GM06990 (cell line): ENCODE data around the gene ANKRD17.
"Not testable (repeated sequence)": the region's sequence is repeated elsewhere in the genome, so short reads cannot be mapped to it uniquely, and the experiment has no call there.

Source experiments
- DNase-seq: peaks from one replicate; pipeline ENCODE4 v3.0.0-alpha.2; 2011; ENCODE audit not compliant: insufficient read length; ENCODE audit errors: extremely low read depth
- H3K27me3 ChIP-seq: replicated peaks from 2 replicates; pipeline ENCODE4 v1.6.0; 2011; ENCODE audit warnings: low read length; ENCODE audit not compliant: control insufficient read depth, insufficient read depth
- H3K36me3 ChIP-seq: 2 replicates; pipeline ENCODE4 v1.5.1; 2011; ENCODE audit warnings: low read length; ENCODE audit not compliant: control insufficient read depth, insufficient read depth
- H3K4me3 ChIP-seq: replicated peaks from 2 replicates; pipeline ENCODE4 v1.5.1; 2011; ENCODE audit warnings: low read depth, mild to moderate bottlenecking, control low read depth, low read length
- TF ChIP-seq, protein P1 (sequence below): IDR thresholded peaks from 2 replicates; pipeline ENCODE4 v1.5.1; 2011; ENCODE audit warnings: low read length, control low read depth, mild to moderate bottlenecking, inconsistent platforms; ENCODE audit not compliant: insufficient read depth, poor library complexity, severe bottlenecking

Gene ANKRD17

DNA sequence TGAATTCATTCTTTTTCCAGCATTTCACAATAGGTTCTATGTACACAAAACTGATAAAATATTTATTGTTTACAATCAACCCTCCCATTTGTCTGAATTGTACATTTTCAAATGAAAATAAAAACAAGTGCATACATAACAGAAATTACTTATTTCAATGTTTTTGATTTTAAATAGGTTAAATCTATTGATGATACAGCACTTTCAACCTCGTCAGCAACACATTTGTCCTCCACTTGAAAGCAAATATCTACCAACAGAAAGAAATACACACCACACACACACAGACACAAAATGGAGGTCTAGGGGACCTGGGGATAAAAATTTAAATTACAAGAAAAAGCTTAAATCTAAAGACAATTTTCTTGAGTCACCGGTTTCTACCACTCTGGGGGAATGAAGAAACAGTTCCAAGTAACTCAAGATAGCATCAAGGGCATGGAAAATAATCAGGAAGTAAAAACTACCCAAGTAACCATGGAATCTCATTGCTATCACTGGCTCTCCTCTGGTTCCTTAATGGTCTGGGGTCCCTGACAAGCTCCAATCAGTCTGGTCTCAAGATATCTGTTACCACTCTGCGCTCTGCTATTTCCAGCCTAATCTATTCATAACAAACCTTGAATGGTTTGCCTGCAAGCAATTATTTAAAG is 27.6 kb downstream of the ANKRD17 start:
- no peak overlapping the region for H3K4me3 ChIP-seq
- H3K27me3 ChIP-seq: no peaks in the 10 kb centered on the region
- TF ChIP-seq, protein P1, sequence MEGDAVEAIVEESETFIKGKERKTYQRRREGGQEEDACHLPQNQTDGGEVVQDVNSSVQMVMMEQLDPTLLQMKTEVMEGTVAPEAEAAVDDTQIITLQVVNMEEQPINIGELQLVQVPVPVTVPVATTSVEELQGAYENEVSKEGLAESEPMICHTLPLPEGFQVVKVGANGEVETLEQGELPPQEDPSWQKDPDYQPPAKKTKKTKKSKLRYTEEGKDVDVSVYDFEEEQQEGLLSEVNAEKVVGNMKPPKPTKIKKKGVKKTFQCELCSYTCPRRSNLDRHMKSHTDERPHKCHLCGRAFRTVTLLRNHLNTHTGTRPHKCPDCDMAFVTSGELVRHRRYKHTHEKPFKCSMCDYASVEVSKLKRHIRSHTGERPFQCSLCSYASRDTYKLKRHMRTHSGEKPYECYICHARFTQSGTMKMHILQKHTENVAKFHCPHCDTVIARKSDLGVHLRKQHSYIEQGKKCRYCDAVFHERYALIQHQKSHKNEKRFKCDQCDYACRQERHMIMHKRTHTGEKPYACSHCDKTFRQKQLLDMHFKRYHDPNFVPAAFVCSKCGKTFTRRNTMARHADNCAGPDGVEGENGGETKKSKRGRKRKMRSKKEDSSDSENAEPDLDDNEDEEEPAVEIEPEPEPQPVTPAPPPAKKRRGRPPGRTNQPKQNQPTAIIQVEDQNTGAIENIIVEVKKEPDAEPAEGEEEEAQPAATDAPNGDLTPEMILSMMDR: no peak
- H3K36me3 ChIP-seq: peaks cover 5% of the 10 kb centered on the region
- DNase-seq: no peak

DNA sequence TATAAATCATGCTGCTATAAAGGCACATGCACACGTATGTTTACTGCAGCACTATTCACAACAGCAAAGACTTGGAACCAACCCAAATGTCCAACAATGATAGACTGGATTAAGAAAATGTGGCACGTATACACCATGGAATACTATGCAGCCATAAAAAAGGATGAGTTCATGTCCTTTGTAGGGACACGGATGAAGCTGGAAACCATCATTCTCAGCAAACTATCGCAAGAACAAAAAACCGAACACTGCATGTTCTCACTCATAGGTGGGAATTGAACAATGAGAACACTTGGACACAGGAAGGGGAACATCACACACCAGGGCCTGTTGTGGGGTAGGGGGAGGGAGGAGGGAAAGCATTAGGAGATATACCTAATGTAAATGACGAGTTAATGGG is 29.8 kb downstream of the ANKRD17 start:
- H3K4me3 ChIP-seq, H3K27me3 ChIP-seq, DNase-seq, H3K36me3 ChIP-seq: not testable (repeated sequence)

DNA sequence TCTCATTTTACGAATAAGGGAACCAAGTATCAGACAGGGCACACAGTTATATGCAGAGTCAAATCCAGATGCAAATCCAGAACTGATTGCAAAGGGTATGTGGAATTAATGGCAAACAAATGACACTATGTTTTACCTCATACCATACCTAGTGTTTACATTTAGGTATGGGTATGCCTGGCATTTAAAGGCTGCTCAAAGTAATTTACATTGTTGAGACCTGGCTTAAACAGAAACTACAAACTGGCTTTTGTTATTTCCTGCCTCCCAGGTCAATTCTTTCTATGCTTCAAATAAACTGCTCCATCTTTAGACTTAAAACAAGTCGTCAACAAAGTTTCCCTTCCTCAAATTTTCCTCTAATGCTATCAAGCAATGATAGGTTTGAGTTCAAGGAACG is 33.7 kb downstream of the ANKRD17 start:
- TF ChIP-seq, protein P1: no peak

DNA sequence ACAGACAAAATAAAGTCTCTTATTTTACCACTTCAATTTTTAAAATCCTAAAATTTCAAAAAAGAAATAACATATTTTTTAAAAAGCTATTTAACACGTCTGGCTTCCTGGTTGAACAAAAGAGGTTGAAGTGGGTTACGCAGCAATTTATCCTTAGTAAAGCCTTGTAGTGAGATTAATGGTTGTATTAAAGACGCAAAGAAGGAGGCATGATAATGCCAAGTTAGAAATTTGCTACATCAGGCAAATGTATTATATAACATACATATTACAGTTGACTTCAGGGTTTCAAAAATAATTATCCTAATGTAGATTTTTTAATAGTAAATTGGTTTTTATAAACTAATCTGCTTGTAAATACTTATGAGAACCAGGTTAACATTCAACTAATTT is 35.3 kb downstream of the ANKRD17 start:
- Histone ChIP-seq H3K36me3 (no peaks in the 10 kb centered on the region; the same call in 1 of the 2 replicates), H3K27me3 (no peaks in the 10 kb centered on the region), H3K4me3 (no peak overlapping the region)
- DNase-seq: no peak
- TF ChIP-seq, protein P1: no peak

More for the DNA sequence above, 33.7 kb downstream of the ANKRD17 start:
- no peak for DNase-seq
- H3K36me3 ChIP-seq: no peaks in the 10 kb centered on the region; the same call in 1 of the 2 replicates
- H3K4me3 ChIP-seq: no peak overlapping the region
- no peaks in the 10 kb centered on the region for H3K27me3 ChIP-seq

DNA sequence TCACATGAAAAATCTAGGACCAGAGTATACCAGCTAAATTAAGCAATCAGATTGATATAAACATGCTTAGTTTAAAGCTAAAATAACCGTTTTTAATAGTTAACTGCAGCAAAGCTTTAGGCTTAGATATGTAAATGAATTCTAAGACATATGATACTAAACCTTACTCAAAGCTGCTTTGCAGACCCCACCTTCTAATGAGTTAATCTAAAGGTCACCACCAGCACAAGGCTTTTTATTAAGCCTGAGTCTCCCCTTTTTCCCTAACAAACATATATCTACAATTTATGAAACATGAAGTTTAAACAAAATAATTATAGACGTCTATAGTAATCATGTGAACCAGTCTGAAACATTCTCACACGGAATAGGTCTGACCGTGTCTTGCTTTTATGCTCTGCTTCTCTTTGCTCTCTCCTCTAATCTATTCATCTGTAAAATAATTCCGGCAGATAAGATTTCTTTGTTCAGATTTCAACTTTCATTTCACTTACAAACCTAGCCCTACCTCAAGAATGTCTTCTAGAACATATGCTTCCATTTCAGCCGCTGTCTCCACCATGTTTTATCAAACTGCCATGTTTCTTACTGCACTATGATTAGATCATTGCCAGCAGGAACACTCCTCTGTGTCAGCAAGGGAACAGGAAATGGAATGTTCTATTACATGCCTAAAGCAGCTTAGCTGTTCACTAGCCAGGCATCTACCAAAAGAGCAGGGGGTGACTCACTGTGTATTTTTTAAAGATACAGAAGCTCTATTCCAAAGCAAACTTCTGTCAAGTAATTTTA is 35.9 kb downstream of the ANKRD17 start:
- H3K4me3 ChIP-seq: no peak overlapping the region

DNA sequence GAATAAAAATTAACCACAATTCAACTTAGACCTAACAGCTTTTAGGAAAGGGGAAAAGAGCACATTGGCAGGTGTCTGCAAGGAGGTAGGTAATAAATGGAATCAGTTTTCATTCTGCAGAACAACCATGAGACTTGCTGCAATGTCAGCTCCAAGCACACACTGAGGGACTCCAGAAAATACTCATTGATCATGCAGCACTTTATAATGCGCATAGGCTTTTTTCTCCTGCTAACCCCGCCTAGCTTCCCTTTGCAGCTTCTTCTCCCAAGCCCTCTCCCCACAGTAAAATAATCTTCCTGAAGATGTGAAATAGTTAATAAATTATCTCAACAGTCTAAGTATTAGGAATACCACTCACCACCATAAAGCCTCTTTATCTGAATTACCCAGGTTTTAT is 36.9 kb downstream of the ANKRD17 start:
- no peak for DNase-seq
- TF ChIP-seq, protein P1: no peak
- Histone ChIP-seq H3K27me3 (no peaks in the 10 kb centered on the region), H3K4me3 (no peak overlapping the region), H3K36me3 (no peaks in the 10 kb centered on the region; the same call in 1 of the 2 replicates)

More for the DNA sequence above, 35.9 kb downstream of the ANKRD17 start:
- peak; percentile 34 for DNase-seq
- TF ChIP-seq, protein P1: no peak
- H3K27me3 ChIP-seq: no peaks in the 10 kb centered on the region
- no peaks in the 10 kb centered on the region; the same call in 1 of the 2 replicates for H3K36me3 ChIP-seq
